ENCODE data around the gene OTUD5. TPM values are rescaled to one million over a fixed set of nuclear protein-coding genes. Genes with fewer than 3 reads are reported as not detected.

OTUD5 gene
- total RNA-seq, 1 donor from 2014 or later = 48.8 TPM

DNA sequence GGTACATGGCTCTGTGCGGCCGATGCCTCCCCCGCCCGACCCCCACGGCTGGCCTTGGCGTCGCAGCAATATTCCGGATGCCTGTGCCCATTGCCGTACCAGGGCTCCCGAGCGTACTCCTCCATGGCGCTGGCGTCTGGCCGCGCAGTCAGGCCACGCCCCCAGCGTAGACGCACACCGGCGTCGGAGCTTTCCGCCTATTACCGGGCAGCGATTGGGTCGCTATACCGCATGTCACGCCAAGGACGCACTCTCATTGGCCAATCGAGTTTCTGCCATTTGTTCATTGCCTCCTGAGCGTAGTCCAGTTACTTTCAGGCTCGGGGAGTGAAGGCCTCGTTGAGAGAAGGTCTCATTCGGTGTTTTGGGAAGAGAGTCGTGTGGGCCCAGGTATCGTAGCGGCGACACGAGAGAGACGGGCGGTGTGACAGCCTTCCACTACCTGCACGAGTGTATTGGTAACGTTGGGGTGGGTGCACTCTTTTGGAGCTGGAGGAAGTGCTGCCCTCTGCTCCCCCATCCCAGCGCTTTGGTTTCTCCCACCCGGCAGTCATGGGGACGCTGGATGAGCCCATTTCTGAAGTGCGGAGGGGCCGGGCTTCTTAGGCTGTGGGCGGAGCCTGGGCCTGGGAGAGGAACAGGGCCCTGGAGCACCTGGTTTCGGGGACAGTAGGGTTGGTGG is 59.6 kb downstream of the OTUD5 start, which contains the start of the genes PQBP1 and TIMM17B:
Gene PQBP1, plus strand, starts transcription at position 306 of the 682 bp plus-strand sequence. CDS start 580 bp downstream, outside the sequence.
Gene TIMM17B, minus strand, starts transcription at position 144 of the 682 bp plus-strand sequence. Its CDS starts 19 bp downstream, at position 125.
- TF ChIP-seq, protein P1, sequence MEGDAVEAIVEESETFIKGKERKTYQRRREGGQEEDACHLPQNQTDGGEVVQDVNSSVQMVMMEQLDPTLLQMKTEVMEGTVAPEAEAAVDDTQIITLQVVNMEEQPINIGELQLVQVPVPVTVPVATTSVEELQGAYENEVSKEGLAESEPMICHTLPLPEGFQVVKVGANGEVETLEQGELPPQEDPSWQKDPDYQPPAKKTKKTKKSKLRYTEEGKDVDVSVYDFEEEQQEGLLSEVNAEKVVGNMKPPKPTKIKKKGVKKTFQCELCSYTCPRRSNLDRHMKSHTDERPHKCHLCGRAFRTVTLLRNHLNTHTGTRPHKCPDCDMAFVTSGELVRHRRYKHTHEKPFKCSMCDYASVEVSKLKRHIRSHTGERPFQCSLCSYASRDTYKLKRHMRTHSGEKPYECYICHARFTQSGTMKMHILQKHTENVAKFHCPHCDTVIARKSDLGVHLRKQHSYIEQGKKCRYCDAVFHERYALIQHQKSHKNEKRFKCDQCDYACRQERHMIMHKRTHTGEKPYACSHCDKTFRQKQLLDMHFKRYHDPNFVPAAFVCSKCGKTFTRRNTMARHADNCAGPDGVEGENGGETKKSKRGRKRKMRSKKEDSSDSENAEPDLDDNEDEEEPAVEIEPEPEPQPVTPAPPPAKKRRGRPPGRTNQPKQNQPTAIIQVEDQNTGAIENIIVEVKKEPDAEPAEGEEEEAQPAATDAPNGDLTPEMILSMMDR (IDR thresholded peaks at IDR 0.05; ENCODE audit: unreplicated experiment) = no peak
- Mint-ChIP-seq H3K27me3 (ENCODE audit: unreplicated experiment) (peaks cover 6% of the 10 kb centered on the region), H3K36me3 (ENCODE audit: low read depth, unreplicated experiment) (peaks cover 17% of the 10 kb centered on the region), H3K27ac (ENCODE audit: unreplicated experiment) (peak within 1 kb of the TSS; percentile 95), H3K4me1 (ENCODE audit: unreplicated experiment) (peaks cover 6% of the 10 kb centered on the region), H3K4me3 (ENCODE audit: unreplicated experiment) (peak within 1 kb of the TSS; percentile 96), H3K9me3 (ENCODE audit: unreplicated experiment) (no peaks in the 10 kb centered on the region)
- peak; percentile 77 for DNase-seq (ENCODE audit: low spot score)

DNA sequence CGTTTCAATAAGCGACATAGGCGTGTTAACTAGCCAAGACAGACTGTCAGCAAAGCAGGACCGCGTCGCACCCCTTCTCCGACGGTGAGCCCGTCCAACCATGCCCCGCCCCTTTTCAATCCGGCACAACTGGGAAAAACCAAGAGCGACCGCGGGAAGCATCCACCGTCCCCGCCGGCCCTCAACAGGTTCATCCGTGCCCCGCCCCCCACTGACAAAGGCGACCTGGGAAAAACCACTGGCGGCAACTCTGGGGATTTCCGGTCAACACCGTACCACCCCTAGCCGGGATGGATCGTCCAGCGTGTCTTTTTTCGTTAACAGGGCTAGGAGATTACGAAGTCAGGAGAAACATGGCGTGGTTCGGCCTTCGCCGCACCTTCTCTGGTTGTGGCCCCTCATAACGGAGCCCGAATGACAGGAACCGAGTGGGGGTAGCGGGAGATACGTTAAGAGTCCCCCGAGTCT is 60.2 kb downstream of the OTUD5 start:
- peak overlapping the region; percentile 95 for H3K27ac Mint-ChIP-seq (ENCODE audit: unreplicated experiment)
- TF ChIP-seq, protein P1 (IDR thresholded peaks at IDR 0.05; ENCODE audit: unreplicated experiment) = no peak
- H3K9me3 Mint-ChIP-seq (ENCODE audit: unreplicated experiment) = no peaks in the 10 kb centered on the region
- peaks cover 6% of the 10 kb centered on the region for H3K27me3 Mint-ChIP-seq (ENCODE audit: unreplicated experiment)
- H3K4me1 Mint-ChIP-seq (ENCODE audit: unreplicated experiment) = peaks cover 6% of the 10 kb centered on the region
- H3K36me3 Mint-ChIP-seq (ENCODE audit: low read depth, unreplicated experiment) = peaks cover 16% of the 10 kb centered on the region
- H3K4me3 Mint-ChIP-seq (ENCODE audit: unreplicated experiment) = peak overlapping the region; percentile 96
- peak; percentile 70 for DNase-seq (ENCODE audit: low spot score)

DNA sequence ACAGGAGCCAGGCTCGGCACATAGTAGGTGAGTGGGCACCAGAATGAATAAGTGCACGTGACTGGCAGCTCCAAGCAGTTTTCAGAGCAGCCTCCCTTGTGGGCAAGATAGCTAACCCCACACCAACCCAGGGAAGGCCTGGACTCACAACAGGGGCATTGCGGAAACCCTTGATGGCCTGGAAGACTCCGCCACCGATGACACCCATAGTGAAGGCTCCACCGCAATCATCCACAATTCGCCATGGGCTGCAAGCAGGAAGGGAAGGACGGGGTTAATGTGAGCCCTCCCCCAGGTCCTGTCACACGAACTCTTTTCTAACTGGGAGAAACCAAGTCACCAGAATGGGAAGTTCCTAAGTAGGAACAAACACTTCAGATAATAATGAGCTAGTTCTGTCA is 60.8 kb downstream of the OTUD5 start:
- Mint-ChIP-seq H3K9me3 (ENCODE audit: unreplicated experiment) (no peaks in the 10 kb centered on the region), H3K36me3 (ENCODE audit: low read depth, unreplicated experiment) (peaks cover 12% of the 10 kb centered on the region), H3K4me1 (ENCODE audit: unreplicated experiment) (peaks cover 6% of the 10 kb centered on the region), H3K27me3 (ENCODE audit: unreplicated experiment) (peaks cover 6% of the 10 kb centered on the region), H3K4me3 (ENCODE audit: unreplicated experiment) (peak overlapping the region; percentile 96), H3K27ac (ENCODE audit: unreplicated experiment) (peak overlapping the region; percentile 95)
- TF ChIP-seq, protein P1 (IDR thresholded peaks at IDR 0.05; ENCODE audit: unreplicated experiment) = no peak
- no peak for DNase-seq (ENCODE audit: low spot score)

DNA sequence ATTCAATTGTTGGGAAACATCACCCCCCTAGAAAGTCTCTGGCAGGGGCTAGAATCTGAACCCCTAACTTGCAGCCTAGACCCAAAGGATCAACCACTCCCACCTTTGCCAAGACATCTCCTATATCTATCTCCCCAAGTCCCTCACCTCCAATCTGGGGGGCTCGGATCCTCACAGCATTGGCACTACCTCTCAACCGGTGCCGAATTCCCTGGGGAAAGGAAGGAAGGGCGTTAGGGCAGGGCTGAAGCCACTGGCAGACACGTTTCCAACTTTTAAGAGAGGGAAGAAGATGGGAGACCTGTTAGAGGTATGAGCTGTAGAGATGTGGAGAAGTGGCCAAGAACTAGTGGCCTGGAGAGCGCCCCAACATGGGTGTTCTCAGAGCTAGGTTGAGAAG is 62.5 kb downstream of the OTUD5 start:
- TF ChIP-seq, protein P1 (IDR thresholded peaks at IDR 0.05; ENCODE audit: unreplicated experiment) = no peak
- peaks cover 11% of the 10 kb centered on the region for H3K27me3 Mint-ChIP-seq (ENCODE audit: unreplicated experiment)
- H3K4me1 Mint-ChIP-seq (ENCODE audit: unreplicated experiment) = peaks cover 11% of the 10 kb centered on the region
- H3K36me3 Mint-ChIP-seq (ENCODE audit: low read depth, unreplicated experiment) = peaks cover 7% of the 10 kb centered on the region
- DNase-seq (ENCODE audit: low spot score) = no peak
- H3K9me3 Mint-ChIP-seq (ENCODE audit: unreplicated experiment) = no peaks in the 10 kb centered on the region
- H3K27ac Mint-ChIP-seq (ENCODE audit: unreplicated experiment) = no peak overlapping the region
- no peak overlapping the region for H3K4me3 Mint-ChIP-seq (ENCODE audit: unreplicated experiment)

Data from endothelial cell (in vitro differentiated cells).